ENCODE data around the gene SUSD1. TPM values are rescaled to one million over a fixed set of nuclear protein-coding genes. Genes with fewer than 3 reads are reported as not detected.

SUSD1 gene
- polyA plus RNA-seq, 1 of the 3 experiments (the other 2 are of a cell fraction), result 8.2 TPM

GRCh38 chr9:112078432-112078831 lies 96.7 kb downstream of the SUSD1 start:
- H3K79me2 ChIP-seq (ENCODE audit: insufficient read depth), result no peaks in the 10 kb centered on the region
- peaks cover 5% of the 10 kb centered on the region for H3F3A ChIP-seq (replicated peaks; ENCODE audit: insufficient read depth)
- TF ChIP-seq PBX3 (IDR thresholded peaks at IDR 0.05), result no peak
- no peak for TF ChIP-seq IRF3 (IDR thresholded peaks at IDR 0.05; ENCODE audit: low read depth, low read length)
- TF ChIP-seq SMC3 (IDR thresholded peaks at IDR 0.05; ENCODE audit: low read depth, low read length), result no peak
- no peak for TF ChIP-seq TEAD4 (IDR thresholded peaks at IDR 0.05; ENCODE audit: borderline replicate concordance, insufficient read depth)
- TF ChIP-seq EP300 (IDR thresholded peaks at IDR 0.05; ENCODE audit: borderline replicate concordance in 1 of 2, low read depth in 1 of 2, low read length in 1 of 2), result no peak
- no peak for TF ChIP-seq RFX5 (IDR thresholded peaks at IDR 0.05; ENCODE audit: low read length)
- POLR2A ChIA-PET, result no interaction called here
- no peak for DNase-seq
- H3K27ac ChIP-seq (ENCODE audit: low read depth in 2 of 2, low read length in 1 of 2), result no peak overlapping the region
- no peaks in the 10 kb centered on the region for H3K9me2 ChIP-seq
- no peak overlapping the region for H3K4me3 ChIP-seq (ENCODE audit: low read depth in 2 of 2, low read length in 1 of 2)
- H4K20me1 ChIP-seq (ENCODE audit: insufficient read depth), result no peaks in the 10 kb centered on the region
- CTCF ChIA-PET, result interaction anchor here (0.9 to 4.7 kb wide), 3 partner anchors 10 to 318 kb away, joined by 3 to 24 read pairs (median 3); no protein-coding TSS in a partner anchor
- no peaks in the 10 kb centered on the region for H3K36me3 ChIP-seq (replicated peaks in 1 of 2; ENCODE audit: control insufficient read depth in 1 of 2, insufficient read depth in 2 of 2, low read length in 1 of 2)
- no peaks in the 10 kb centered on the region for H3K9me3 ChIP-seq
- no peak overlapping the region for H2AFZ ChIP-seq (ENCODE audit: low read depth)
- H3K27me3 ChIP-seq (ENCODE audit: insufficient read depth), result no peaks in the 10 kb centered on the region
- peaks cover 0 to 9% of the 10 kb centered on the region in 2 experiments; a peak in 2 of 4 replicates for H3K4me1 ChIP-seq (ENCODE audit: control insufficient read depth in 1 of 2, insufficient read depth in 2 of 2, low read depth in 1 of 2, low read length in 1 of 2)
- 84% methylated on average over 6 of the region's 6 CpGs for WGBS (ENCODE audit: low lambda C conversion rate)
- H3K4me2 ChIP-seq, result no peak overlapping the region
- no peak overlapping the region for H3K9ac ChIP-seq

GRCh38 chr9:112076814-112077213 lies 98.3 kb downstream of the SUSD1 start:
- POLR2A ChIA-PET, result no interaction called here
- TF ChIP-seq YY1 (IDR thresholded peaks at IDR 0.05; ENCODE audit: low read depth) (no peak), IRF3 (IDR thresholded peaks at IDR 0.05; ENCODE audit: low read depth, low read length) (no peak), NFIC (IDR thresholded peaks at IDR 0.05; ENCODE audit: borderline replicate concordance) (no peak), ZBTB33 (IDR thresholded peaks at IDR 0.05; ENCODE audit: borderline replicate concordance, low read depth) (no peak), JUND (IDR thresholded peaks at IDR 0.05) (no peak), REST (IDR thresholded peaks at IDR 0.05; ENCODE audit: low read depth, low read length) (no peak), FOXJ3 (CRISPR knock-in tag; IDR thresholded peaks at IDR 0.05) (no peak), FOSL2 (IDR thresholded peaks at IDR 0.05; ENCODE audit: borderline replicate concordance, low read depth) (no peak), MXI1 (IDR thresholded peaks at IDR 0.05; ENCODE audit: low read depth, low read length) (no peak)
- WGBS (ENCODE audit: low lambda C conversion rate), result 89% methylated on average over 7 of the region's 7 CpGs
- Histone ChIP-seq H2AFZ (ENCODE audit: low read depth) (no peak overlapping the region), H3K9me3 (no peaks in the 10 kb centered on the region), H3K79me2 (ENCODE audit: insufficient read depth) (no peaks in the 10 kb centered on the region), H3K4me1 (ENCODE audit: control insufficient read depth in 1 of 2, insufficient read depth in 2 of 2, low read depth in 1 of 2, low read length in 1 of 2) (peaks cover 6 to 18% of the 10 kb centered on the region in 2 experiments; a peak in 3 of 4 replicates), H3K4me2 (no peak overlapping the region), H3F3A (replicated peaks; ENCODE audit: insufficient read depth) (peaks cover 10% of the 10 kb centered on the region), H3K27ac (ENCODE audit: low read depth in 2 of 2, low read length in 1 of 2) (no peak overlapping the region), H4K20me1 (ENCODE audit: insufficient read depth) (no peaks in the 10 kb centered on the region), H3K9ac (no peak overlapping the region), H3K4me3 (ENCODE audit: low read depth in 2 of 2, low read length in 1 of 2) (no peak overlapping the region), H3K9me2 (no peaks in the 10 kb centered on the region), H3K36me3 (replicated peaks in 1 of 2; ENCODE audit: control insufficient read depth in 1 of 2, insufficient read depth in 2 of 2, low read length in 1 of 2) (no peaks in the 10 kb centered on the region), H3K27me3 (ENCODE audit: insufficient read depth) (no peaks in the 10 kb centered on the region)
- CTCF ChIA-PET, result interaction anchor here (1.0 to 4.6 kb wide), 3 partner anchors 9 to 317 kb away, joined by 3 to 94 read pairs (median 3); no protein-coding TSS in a partner anchor
- DNase-seq, result no peak

Measured in SK-N-SH (cell line).